Measurements from ENCODE around the gene UBD.

UBD gene

DNA sequence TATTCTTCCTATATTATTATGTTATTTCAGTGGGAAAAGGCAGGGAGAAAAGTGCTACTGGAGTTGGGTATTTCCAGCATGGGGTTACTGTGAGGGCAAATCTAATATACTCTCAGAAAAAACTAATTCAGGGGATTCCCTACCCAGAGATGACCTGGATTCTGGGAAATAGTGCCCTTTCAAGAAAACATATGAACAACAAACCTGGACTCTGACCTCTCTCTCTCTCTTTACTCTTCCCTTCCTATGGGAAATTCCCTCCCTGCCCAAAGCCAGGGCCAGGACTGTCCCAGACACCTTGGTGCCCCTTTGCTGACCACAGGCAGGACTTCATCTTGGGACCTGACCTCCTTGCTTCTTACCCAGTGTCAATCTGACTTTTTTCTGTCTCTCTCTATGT lies 1.6 kb upstream of the UBD start:
- no peak for DNase-seq (ENCODE audit: low read depth)

DNA sequence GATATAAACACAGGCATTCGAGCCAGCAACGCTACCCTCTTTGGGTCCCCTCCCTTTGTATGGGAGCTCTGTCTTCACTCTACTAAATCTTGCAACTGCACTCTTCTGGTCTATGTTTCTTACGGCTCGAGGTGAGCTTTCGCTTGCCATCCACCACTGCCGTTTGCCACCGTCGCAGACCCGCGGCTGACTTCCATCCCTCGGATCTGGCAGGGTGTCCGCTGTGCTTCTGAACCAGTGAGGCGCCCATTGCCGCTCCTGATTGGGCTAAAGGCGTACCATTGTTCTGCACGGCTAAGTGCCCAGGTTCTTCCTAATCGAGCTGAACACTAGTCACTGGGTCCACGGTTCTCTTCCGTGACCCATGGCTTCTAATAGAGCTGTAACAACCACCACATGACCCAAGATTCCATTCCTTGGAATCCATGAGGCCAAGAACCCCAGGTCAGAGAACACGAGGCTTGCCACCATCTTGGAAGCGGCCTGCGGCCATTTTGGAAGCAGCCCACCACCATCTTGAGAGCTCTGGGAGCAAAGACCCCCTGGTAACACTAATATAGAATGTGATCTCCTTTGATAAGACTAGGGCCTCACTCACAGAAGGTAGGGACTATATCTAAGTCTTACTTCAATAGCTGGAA lies 973 bp downstream of the UBD start:
- DNase-seq (ENCODE audit: low read depth): no peak

DNA sequence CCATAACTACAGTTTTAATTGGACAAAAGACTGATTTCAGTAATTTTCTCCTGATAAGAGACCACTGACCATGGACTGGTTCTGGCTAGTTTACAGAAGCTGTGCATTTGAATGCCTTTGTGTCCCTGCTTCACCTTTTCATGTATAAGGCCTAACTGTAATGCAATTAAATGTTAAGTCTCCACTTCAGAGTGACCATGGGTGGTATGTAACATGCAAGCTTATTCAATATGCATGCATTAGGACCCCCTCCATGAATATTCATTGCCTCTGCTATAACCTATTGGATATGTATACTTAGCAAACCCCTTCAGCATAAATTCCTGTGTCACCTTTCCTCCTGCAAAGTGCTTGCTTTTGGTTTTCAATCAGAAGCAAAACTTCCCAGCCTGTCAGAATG lies 2.2 kb downstream of the UBD start:
- no peak for DNase-seq (ENCODE audit: low read depth)

DNA sequence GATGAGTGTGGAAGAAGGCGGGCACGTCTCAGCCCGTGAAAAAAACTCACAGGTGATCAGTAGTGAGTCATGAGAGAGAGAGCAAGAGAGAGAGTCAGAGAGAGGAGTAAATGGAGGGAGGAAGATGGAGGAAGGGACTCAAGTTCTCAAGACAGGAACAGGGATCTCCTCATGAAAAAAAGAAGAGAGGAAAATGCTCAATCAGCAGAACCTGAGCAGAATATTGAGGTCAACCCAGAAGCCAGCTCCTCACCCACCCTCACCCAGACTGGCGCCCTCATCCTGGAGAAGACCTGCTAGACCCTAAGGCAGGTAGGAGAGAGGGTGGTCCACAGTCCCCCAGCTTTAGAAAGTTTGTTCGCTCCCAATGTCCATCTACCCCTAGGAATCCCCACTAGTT lies 4.8 kb downstream of the UBD start:
- no peak for DNase-seq (ENCODE audit: low read depth)

- no peak for DNase-seq (ENCODE audit: low read depth)
Observed at GRCh38 chr6:29553268-29554057, 6.1 kb downstream of the UBD start.

- DNase-seq (ENCODE audit: low read depth): no peak
Observed at GRCh38 chr6:29552512-29553051, 7.0 kb downstream of the UBD start.

- no peak for DNase-seq (ENCODE audit: low read depth)
Observed at GRCh38 chr6:29547573-29547972, 12.0 kb downstream of the UBD start.

DNA sequence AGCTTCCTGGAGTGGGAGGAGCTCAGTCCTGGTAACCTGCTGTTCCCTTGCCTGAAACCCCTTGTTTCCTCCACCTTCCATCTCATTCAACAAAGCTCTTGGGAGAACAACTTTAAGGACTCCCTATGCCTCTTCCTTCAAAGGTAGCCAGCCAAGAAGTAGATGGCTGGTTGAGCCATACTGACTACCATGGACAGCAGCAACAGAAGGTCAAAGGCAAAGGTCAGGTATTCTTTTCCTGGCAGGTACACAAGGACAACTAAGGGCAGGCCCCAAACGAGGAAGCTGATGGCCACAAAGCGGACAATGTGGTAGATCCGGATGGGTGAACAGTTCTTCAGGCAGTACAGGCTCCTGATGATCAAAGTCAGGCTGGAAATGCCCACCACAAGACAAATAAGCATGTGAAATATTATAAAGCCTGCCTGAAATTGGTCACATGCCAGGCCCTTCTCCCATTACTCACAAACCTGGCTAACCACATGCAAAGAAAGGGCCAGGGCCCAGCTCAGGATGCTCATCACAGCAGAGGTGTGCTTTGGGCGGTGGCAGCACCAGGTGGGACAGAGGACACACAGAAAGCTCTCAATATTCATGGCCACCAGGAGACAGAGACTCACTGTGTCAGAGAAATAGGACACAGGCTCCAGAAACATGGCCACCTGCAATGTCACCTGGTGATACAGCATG lies 21.7 kb downstream of the UBD start:
- no peak for DNase-seq (ENCODE audit: low read depth)

DNA sequence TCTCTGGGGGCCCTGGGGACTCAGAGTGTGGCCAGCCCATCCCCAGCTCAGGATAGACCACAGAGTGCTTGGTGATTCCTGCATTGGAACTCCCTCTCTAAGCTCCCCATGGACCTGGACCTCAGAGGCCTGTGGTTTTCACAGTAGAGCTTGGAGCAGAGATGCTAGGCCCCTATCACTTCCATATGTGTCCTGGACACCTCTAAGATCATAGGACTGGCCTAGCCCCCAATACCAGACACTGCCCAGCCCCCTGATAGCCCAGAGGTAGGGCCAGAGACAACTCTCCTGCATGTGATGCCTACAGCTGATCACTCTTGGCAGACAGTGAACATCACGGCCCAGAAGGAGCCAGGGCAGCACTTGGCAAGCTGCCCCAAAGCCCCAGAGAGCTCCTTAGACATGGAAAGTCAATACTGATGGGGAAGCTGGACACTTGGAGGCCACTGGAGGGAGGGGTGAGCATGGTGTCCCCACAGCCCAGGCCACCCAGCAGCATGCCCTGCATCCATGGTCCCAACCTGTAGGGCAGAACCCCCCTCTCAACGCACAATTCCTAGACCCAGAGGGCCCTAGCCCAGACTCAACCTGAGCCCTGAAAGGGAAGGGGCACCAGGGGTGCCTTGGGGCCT lies 27.1 kb downstream of the UBD start:
- DNase-seq (ENCODE audit: low read depth): no peak

GRCh38 chr6:29531668-29532067 lies 27.9 kb downstream of the UBD start:
- no peak for DNase-seq (ENCODE audit: low read depth)

DNA sequence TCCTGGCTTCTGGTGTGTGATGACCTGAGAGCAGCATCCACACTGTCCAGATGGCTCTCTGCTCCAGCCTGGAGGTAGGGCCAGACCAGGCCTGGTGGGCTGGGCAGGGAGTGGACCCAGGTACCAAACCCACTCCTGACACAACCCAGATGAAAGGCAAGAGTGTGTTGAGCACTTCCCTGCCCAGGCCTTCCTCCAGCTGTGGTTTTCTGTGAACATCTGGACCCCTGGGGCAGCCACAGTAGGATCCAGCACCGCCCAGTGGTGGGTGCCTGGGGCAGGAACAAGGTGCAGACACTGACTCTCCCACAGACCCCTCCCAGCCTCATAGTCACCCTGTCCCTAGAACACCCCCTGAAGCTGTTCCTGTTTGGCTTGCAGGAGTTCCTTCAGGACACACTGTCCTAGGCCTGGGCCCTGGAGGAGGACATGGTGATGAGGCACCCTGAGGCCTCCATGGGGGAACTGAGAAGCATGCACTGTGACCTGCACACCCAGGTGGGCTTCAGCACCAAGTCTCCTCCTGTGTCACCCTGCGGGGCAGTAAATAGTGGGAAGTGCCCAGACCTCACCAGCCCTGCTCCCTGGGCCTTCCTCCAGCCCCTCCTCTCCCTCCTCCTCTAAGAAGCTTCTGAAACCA lies 28.7 kb downstream of the UBD start:
- no peak for DNase-seq (ENCODE audit: low read depth)

DNA sequence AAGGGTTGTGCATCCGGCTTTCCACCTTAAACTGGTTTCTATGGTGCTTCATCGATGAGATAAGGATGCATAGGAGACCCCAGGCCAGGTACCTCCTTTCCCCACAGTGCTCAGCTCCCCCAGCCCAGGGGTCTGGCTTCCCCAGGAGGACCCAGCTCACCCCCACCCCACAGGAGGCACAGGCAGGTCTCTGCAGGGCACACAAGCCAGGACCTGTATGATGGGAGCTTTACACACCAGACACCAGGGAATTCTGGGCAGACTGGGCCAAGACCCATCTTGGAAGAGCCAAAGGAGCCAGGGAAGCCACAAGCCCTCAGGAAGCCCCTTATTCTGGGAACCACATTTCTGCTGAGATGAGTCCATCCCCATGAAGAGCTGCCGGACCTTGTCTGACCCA lies 29.6 kb downstream of the UBD start:
- no peak for DNase-seq (ENCODE audit: low read depth)

GRCh38 chr6:29528988-29529560 lies 30.5 kb downstream of the UBD start:
- no peak for DNase-seq (ENCODE audit: low read depth)

- DNase-seq (ENCODE audit: low read depth): no peak
Observed at GRCh38 chr6:29528300-29528931, 31.1 kb downstream of the UBD start.

- DNase-seq (ENCODE audit: low read depth): no peak
Observed at GRCh38 chr6:29527564-29527963, 32.0 kb downstream of the UBD start.

- DNase-seq (ENCODE audit: low read depth): no peak
Observed at GRCh38 chr6:29527126-29527525, 32.4 kb downstream of the UBD start.

DNA sequence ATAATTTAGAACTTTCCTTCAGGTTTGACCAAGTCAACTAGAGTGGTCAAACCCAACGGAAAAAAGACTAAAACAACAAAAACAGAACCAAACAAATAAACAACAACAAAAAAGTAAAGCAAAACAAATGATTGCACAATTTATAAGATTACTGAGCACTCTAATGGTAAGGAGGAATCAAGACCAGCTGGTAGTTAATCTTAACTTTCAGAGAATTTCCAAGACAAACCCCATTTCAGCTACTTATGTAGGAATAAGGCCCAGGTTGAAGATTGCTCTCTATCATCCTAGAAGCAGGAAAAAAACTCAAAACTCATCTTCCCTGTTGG lies 34.3 kb downstream of the UBD start:
- DNase-seq (ENCODE audit: low read depth): no peak

GRCh38 chr6:29524444-29525310 lies 34.9 kb downstream of the UBD start:
- DNase-seq (ENCODE audit: low read depth): no peak

DNA sequence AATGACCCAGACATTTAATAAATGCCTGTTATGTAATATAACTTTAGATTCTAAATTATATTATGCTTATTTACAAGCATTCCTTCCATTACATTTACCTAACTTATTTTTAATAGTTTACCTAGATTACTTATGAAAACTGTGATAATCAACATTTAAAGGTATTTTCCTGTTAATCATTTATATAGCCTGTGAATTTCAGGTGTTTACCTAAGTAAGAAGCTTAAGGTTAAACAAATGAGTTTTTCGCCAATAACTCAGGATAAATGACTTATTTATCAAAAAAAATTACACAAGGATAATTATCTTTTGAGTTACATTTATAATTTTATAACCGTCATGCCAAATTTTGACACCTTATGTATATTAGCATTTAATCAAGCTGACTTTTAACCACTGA lies 35.5 kb downstream of the UBD start:
- DNase-seq (ENCODE audit: low read depth): no peak

DNA sequence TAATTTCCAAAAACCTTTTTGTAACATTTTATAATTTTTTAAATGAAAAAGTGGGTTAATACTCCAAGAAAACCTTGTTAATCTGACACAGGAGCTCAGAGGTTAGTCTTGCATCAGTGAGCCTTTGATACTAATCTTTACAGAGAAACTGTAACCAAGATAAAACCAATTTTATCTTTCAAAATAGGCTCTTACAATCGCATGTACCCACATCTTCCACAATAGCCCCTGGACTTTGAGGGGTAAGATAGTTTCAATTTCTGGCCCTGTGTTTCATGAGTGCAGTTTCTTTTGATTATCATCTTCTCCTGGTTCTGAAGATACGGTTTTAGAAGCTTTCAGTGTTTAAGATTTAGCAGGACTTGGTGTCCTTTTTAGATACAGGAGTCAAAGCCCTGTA lies 37.3 kb downstream of the UBD start:
- DNase-seq (ENCODE audit: low read depth): no peak
